Measurements from ENCODE around the gene URGCP. TPM values are rescaled to one million over a fixed set of nuclear protein-coding genes. Genes with fewer than 3 reads are reported as not detected.
"Not testable (repeated sequence)": the region's sequence is repeated elsewhere in the genome, so short reads cannot be mapped to it uniquely, and the experiment has no call there.

The URGCP gene
- total RNA-seq, 1 donor: 38.9 TPM

DNA sequence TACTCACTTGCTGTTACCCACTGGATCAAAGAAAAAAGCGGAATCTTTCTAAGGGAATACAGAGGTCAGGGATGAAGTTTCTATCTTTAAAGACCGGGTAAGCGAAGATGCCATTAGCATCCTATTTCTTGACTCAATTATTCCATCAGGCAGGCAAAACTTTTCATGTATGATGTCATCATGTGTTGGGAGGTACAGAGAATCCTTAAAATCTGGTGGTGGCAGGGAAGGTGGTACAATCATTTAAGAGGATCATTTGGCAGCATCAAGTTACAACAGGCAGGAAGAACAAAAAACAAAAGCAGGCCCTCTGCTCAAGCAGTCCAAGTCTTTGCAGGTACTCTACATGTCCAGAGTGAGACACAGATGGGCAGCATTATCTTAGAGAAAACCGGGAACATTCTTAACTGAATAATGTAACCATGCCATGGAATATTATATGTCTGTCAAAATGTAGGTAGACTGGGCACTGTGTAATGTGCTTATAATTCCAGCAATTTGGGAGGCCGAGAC is 3.8 kb downstream of the URGCP start:
- TF ChIP-seq, protein P1, sequence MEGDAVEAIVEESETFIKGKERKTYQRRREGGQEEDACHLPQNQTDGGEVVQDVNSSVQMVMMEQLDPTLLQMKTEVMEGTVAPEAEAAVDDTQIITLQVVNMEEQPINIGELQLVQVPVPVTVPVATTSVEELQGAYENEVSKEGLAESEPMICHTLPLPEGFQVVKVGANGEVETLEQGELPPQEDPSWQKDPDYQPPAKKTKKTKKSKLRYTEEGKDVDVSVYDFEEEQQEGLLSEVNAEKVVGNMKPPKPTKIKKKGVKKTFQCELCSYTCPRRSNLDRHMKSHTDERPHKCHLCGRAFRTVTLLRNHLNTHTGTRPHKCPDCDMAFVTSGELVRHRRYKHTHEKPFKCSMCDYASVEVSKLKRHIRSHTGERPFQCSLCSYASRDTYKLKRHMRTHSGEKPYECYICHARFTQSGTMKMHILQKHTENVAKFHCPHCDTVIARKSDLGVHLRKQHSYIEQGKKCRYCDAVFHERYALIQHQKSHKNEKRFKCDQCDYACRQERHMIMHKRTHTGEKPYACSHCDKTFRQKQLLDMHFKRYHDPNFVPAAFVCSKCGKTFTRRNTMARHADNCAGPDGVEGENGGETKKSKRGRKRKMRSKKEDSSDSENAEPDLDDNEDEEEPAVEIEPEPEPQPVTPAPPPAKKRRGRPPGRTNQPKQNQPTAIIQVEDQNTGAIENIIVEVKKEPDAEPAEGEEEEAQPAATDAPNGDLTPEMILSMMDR (IDR thresholded peaks at IDR 0.05; ENCODE audit: insufficient read depth, low read depth, low read length): no peak
- DNase-seq (ENCODE audit: low read depth): no peak
- no peak overlapping the region for H3K4me3 ChIP-seq (ENCODE audit: low read depth, low read length)

DNA sequence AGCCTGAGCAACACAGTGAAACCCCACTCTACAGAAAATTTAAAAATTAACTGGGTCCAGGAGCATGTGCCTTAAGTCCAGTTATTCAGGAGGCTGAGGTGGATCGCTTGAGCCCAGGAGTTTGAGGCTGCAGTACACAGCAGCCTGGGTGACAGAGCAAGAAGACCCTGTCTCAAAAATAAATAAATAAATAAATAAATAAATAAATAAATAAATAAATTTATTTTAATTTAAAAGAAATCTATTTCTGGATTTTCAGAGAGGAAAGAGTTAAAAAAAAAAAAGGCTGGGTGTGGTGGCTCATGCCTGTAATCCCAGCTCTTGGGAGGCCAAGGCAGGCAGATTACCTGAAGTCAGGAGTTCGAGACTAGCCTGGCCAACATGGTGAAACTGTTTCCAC is 7.8 kb downstream of the URGCP start:
- DNase-seq (ENCODE audit: low read depth); H3K4me3 ChIP-seq (ENCODE audit: low read depth, low read length): not testable (repeated sequence)

DNA sequence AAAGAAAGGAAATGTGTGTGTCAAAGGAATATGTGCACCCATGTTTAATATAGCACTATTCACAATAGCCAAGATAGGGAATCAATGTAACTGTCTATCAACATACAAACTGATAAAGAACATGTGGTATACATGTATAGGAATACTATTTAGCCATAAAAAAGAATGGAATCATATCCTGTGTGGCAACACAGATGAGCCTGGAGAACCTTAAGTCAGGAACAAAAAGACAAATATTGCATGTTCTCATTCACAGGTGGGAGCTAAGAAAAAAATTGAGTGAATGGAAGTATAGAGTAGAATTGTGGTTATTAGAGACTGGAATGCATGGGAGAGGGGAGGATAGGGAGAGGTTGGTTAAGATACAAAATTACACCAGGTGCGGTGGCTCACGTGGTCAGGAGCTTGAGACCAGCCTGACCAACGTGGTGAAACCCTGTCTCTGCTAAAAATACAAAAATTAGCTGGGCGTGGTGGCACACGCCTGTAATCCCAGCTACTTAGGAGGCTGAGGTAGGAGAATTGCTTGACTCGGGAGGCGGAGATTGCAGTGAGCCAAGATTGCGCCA is 10.5 kb downstream of the URGCP start:
- DNase-seq (ENCODE audit: low read depth): no peak
- TF ChIP-seq, protein P1 (IDR thresholded peaks at IDR 0.05; ENCODE audit: insufficient read depth, low read depth, low read length): no peak
- H3K4me3 ChIP-seq (ENCODE audit: low read depth, low read length): no peak overlapping the region

DNA sequence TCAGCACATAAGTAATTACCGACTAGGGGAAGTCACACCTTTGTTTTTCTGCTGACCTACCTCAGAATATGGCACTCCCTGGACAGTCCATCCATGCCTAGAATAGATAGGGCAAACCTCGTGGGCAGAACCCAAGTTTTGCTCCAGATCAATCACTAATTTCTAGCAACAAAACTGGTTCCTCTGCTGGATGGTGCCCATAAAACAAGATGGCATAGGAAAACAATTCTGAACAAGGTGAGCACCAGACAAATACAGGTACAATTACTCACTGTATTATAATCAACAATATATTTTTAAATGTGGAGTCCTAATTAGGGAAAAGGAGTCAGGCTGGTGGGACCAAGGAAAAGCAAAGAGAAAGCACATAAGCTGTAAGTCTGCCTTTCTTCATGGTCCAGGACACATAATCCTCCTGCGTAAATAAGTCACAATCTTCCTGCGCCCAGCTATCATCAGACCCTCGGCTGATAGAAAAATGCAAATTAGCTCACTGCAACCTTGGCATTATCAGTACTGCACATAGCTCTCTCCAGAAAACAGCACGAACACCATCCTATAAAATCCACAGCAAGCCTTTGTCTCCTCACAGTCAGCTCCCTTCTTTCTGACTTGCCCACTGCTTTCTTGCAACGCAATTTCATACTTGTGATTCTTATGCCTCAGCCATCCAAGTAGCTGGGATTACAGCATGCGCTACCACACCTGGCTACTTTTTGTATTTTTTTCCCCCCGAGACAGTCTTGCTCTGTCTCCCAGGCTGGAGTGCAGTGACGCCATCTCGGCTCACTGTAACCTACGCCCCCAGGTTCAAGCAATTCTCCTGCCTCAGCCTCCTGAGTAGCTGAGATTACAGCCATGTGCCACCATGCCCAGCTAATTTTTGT is 15.1 kb downstream of the URGCP start:
- TF ChIP-seq, protein P1 (IDR thresholded peaks at IDR 0.05; ENCODE audit: insufficient read depth, low read depth, low read length): no peak
- DNase-seq (ENCODE audit: low read depth): peak; percentile 71
- no peak overlapping the region for H3K4me3 ChIP-seq (ENCODE audit: low read depth, low read length)

DNA sequence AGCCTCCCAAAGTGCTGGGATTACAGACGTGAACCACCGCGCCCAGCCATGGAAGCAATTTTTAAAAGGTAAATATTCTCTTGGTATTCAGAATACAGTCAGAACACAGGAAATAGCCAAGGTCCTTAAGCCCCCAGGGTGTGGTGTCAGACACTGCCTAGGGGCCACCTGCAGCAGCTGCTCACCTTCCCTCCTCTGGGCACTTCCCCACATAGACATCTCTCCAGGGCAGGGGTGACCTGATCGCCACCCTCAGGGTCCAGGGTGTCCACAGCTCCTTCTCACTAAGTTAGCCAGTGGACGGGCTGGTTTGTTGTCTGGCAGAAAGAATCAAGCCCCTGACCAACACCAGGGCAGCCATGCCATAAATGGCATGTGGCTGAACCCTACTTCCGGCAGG is 15.9 kb downstream of the URGCP start:
- no peak for DNase-seq (ENCODE audit: low read depth)
- TF ChIP-seq, protein P1 (IDR thresholded peaks at IDR 0.05; ENCODE audit: insufficient read depth, low read depth, low read length): no peak
- H3K4me3 ChIP-seq (ENCODE audit: low read depth, low read length): no peak overlapping the region

DNA sequence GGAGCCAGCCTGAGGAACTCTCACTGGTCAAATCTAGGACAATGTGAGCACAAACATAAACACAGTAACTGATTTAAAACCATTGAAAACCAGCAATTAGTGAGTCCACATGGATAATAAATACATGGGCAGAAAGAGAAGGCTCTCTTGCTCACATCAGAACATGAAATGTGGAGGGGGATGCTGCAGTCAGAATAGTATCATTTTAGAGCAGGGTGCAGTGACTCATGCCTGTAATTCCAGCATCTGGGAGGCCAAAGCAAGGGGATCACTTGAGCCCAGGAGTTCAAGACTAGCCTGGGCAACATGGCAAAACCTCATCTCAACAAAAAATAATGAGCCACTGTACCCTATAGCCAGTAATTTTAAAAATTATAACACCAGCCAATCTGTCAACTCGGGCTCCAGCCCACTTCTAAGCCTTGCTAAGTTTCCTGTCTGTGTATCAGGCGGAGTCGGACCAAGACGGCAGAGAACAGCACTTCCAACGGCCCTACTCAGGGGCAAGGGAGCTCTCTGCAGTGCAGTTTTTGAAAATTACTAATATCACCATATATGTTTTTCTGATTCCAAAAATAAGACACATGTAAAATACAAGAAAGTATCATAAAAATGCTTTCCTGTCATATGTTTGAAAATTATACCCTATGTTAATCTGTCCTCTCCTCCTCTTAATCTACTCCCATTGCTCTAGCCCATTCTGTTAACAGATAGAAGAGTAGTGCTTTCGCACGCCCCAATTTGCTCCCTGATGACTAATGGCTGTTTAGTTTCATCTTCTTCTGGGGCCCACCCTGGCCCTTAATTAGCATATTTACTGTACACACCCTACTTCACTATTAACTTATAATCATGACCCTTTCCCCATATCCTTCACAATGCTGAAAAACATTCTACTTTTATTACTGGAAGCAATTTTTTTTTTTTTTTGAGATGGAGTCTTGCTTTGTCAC is 17.1 kb downstream of the URGCP start:
- peak; percentile 60 for DNase-seq (ENCODE audit: low read depth)
- no peak overlapping the region for H3K4me3 ChIP-seq (ENCODE audit: low read depth, low read length)
- TF ChIP-seq, protein P1 (IDR thresholded peaks at IDR 0.05; ENCODE audit: insufficient read depth, low read depth, low read length): no peak
